ENCODE measurements around the gene CAPZA2. TPM values are rescaled to one million over a fixed set of nuclear protein-coding genes. Genes with fewer than 3 reads are reported as not detected.

Gene CAPZA2
- total and polyA plus RNA-seq, 2 experiments from 2014 or later: 49.1 to 106 TPM

DNA sequence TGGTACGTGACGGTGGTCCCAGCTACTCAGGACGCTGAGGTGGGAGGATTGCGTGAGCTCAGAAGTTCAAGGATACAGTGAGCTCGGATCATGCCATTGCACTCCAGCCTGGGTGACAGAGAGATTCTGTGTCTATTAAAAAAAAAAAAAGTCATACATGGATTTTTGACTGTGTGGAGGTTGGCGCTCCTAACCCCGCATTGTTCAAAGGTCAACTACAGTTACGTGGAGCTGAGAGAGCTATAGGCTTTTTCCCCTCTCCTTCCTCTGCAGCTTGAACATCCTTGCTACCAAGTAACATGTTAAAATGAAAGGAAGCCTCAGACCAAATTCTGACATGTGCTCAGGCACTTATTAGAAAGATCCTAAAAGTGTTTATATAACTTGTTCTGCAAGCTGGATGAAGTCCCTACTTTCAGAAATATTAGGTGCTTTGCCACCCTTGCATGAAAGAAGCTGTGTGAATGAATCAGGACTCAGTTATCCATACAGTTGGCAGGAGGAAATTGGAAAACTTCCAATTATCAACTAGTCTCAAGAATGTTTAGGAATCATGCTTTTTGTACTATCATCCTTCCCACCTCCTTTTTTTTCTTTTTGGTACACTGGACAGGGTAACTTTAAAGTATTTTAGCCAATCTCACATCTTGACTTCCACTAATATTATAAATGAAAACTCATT lies 78.4 kb downstream of the CAPZA2 start:
- Mint-ChIP-seq H3K9me3 (no peaks in the 10 kb centered on the region), H3K4me1 (peaks cover 3% of the 10 kb centered on the region; the same call in 1 of the 3 replicates), H3K27me3 (ENCODE audit: insufficient read depth, low read depth, poor library complexity) (peaks cover 6% of the 10 kb centered on the region), H3K4me3 (no peak overlapping the region), H3K27ac (no peak overlapping the region), H3K36me3 (ENCODE audit: low read depth) (no peaks in the 10 kb centered on the region)
- Histone ChIP-seq H3K27me3 (ENCODE audit: insufficient read depth) (no peaks in the 10 kb centered on the region), H3K36me3 (ENCODE audit: insufficient read depth) (no peaks in the 10 kb centered on the region), H3K4me2 (no peak overlapping the region), H3K79me2 (replicated peaks; ENCODE audit: insufficient read depth) (no peaks in the 10 kb centered on the region), H4K20me1 (replicated peaks; ENCODE audit: insufficient read depth) (no peaks in the 10 kb centered on the region), H3K27ac (ENCODE audit: low read depth) (no peak overlapping the region), H3K4me3 (no peak overlapping the region), H3K4me1 (ENCODE audit: insufficient read depth) (no peaks in the 10 kb centered on the region), H3F3A (replicated peaks; ENCODE audit: low read depth) (no peaks in the 10 kb centered on the region), H2AFZ (no peak overlapping the region), H3K9me2 (ENCODE audit: insufficient read depth) (no peaks in the 10 kb centered on the region)
- TF ChIP-seq CREB1 (CRISPR knock-in tag; IDR thresholded peaks at IDR 0.05; ENCODE audit: low read depth) (no peak), EZH2phosphoT487 (IDR thresholded peaks at IDR 0.05; ENCODE audit: unreplicated experiment) (no peak), STAT1 (IDR thresholded peaks at IDR 0.05; ENCODE audit: unreplicated experiment) (no peak), NANOG (IDR thresholded peaks at IDR 0.05; ENCODE audit: borderline replicate concordance) (no peak), JUNB (IDR thresholded peaks at IDR 0.05; ENCODE audit: unreplicated experiment) (no peak), ZNF462 (CRISPR knock-in tag; IDR thresholded peaks at IDR 0.05) (no peak), EZH2 (IDR thresholded peaks at IDR 0.05; ENCODE audit: low read depth, unreplicated experiment) (no peak), ZNF114 (CRISPR knock-in tag; IDR thresholded peaks at IDR 0.05) (no peak), ETS1 (IDR thresholded peaks at IDR 0.05) (no peak), POLR2AphosphoS5 (IDR thresholded peaks at IDR 0.05; ENCODE audit: low read depth) (no peak), ZNF331 (CRISPR knock-in tag; IDR thresholded peaks at IDR 0.05; ENCODE audit: low read depth) (no peak)
- TF ChIP-seq, protein P1, sequence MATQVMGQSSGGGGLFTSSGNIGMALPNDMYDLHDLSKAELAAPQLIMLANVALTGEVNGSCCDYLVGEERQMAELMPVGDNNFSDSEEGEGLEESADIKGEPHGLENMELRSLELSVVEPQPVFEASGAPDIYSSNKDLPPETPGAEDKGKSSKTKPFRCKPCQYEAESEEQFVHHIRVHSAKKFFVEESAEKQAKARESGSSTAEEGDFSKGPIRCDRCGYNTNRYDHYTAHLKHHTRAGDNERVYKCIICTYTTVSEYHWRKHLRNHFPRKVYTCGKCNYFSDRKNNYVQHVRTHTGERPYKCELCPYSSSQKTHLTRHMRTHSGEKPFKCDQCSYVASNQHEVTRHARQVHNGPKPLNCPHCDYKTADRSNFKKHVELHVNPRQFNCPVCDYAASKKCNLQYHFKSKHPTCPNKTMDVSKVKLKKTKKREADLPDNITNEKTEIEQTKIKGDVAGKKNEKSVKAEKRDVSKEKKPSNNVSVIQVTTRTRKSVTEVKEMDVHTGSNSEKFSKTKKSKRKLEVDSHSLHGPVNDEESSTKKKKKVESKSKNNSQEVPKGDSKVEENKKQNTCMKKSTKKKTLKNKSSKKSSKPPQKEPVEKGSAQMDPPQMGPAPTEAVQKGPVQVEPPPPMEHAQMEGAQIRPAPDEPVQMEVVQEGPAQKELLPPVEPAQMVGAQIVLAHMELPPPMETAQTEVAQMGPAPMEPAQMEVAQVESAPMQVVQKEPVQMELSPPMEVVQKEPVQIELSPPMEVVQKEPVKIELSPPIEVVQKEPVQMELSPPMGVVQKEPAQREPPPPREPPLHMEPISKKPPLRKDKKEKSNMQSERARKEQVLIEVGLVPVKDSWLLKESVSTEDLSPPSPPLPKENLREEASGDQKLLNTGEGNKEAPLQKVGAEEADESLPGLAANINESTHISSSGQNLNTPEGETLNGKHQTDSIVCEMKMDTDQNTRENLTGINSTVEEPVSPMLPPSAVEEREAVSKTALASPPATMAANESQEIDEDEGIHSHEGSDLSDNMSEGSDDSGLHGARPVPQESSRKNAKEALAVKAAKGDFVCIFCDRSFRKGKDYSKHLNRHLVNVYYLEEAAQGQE (IDR thresholded peaks at IDR 0.05; ENCODE audit: unreplicated experiment): no peak
- TF ChIP-seq, protein P2, sequence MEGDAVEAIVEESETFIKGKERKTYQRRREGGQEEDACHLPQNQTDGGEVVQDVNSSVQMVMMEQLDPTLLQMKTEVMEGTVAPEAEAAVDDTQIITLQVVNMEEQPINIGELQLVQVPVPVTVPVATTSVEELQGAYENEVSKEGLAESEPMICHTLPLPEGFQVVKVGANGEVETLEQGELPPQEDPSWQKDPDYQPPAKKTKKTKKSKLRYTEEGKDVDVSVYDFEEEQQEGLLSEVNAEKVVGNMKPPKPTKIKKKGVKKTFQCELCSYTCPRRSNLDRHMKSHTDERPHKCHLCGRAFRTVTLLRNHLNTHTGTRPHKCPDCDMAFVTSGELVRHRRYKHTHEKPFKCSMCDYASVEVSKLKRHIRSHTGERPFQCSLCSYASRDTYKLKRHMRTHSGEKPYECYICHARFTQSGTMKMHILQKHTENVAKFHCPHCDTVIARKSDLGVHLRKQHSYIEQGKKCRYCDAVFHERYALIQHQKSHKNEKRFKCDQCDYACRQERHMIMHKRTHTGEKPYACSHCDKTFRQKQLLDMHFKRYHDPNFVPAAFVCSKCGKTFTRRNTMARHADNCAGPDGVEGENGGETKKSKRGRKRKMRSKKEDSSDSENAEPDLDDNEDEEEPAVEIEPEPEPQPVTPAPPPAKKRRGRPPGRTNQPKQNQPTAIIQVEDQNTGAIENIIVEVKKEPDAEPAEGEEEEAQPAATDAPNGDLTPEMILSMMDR (conservative IDR thresholded peaks at IDR 0.05; ENCODE audit: low read depth in 2 of 2): no peak
- DNase-seq (ENCODE audit: low spot score) (no peak), ATAC-seq (no peak)

Measured in GM23338 (cell line).